Nephron (organoid): ENCODE results near the gene RPTOR.

ENCODE experiments used
- H3K27ac Mint-ChIP-seq, 3 experiments: 2 replicates each; pipeline ENCODE4 v1.8.0; 2020; ENCODE audit warnings: mixed read lengths in 3 of 3, mild to moderate bottlenecking in 2 of 3, moderate library complexity in 1 of 3
- H3K27me3 Mint-ChIP-seq: 2 replicates; pipeline ENCODE4 v1.8.0; 2021; ENCODE audit warnings: low read depth, mild to moderate bottlenecking, moderate library complexity, mixed read lengths
- H3K36me3 Mint-ChIP-seq: 2 replicates; pipeline ENCODE4 v1.8.0; 2020; ENCODE audit warnings: low read depth, mixed read lengths
- H3K4me1 Mint-ChIP-seq: 2 replicates; pipeline ENCODE4 v1.8.0; 2020; ENCODE audit warnings: mixed read lengths
- H3K4me3 Mint-ChIP-seq, 3 experiments: 2 replicates each; pipeline ENCODE4 v1.8.0; 2020; ENCODE audit warnings: mild to moderate bottlenecking in 3 of 3, mixed read lengths in 3 of 3, moderate library complexity in 2 of 3
- H3K9me3 Mint-ChIP-seq: 2 replicates; pipeline ENCODE4 v1.8.0; 2020; ENCODE audit warnings: mixed read lengths
- CTCF ChIP-seq, 3 experiments: fragments of 200-600 bp; sonication (generic); IDR thresholded peaks; one replicate each; pipeline ENCODE4 v1.5.0; 2021; ENCODE audit warnings: antibody characterized with exemption in 3 of 3; ENCODE audit not compliant: unreplicated experiment in 3 of 3

The RPTOR gene

GRCh38 chr17:80510772-80511171 lies 33.9 kb upstream of the RPTOR start:
- no peaks in the 10 kb centered on the region for H3K36me3 Mint-ChIP-seq
- H3K27me3 Mint-ChIP-seq: peaks cover 37% of the 10 kb centered on the region
- no peak overlapping the region for H3K4me3 Mint-ChIP-seq
- H3K27ac Mint-ChIP-seq: no peak overlapping the region
- no peak for TF ChIP-seq CTCF (IDR thresholded peaks at IDR 0.05; ENCODE audit: unreplicated experiment in 3 of 3)
- H3K4me1 Mint-ChIP-seq: peaks cover 4% of the 10 kb centered on the region
- H3K9me3 Mint-ChIP-seq: no peaks in the 10 kb centered on the region

- no peak overlapping the region for H3K4me3 Mint-ChIP-seq
Observed at GRCh38 chr17:80511222-80512180, 33.1 kb upstream of the RPTOR start.

GRCh38 chr17:80512233-80512632 lies 32.4 kb upstream of the RPTOR start:
- H3K9me3 Mint-ChIP-seq: no peaks in the 10 kb centered on the region
- H3K27me3 Mint-ChIP-seq: peaks cover 24% of the 10 kb centered on the region
- TF ChIP-seq CTCF (IDR thresholded peaks at IDR 0.05; ENCODE audit: unreplicated experiment in 3 of 3): no peak
- no peak overlapping the region for H3K27ac Mint-ChIP-seq
- H3K36me3 Mint-ChIP-seq: no peaks in the 10 kb centered on the region
- peaks cover 4% of the 10 kb centered on the region for H3K4me1 Mint-ChIP-seq
- no peak overlapping the region for H3K4me3 Mint-ChIP-seq

More at GRCh38 chr17:80511222-80512180, 33.1 kb upstream of the RPTOR start:
- peak in 1 of 3 experiments; percentile 19 for TF ChIP-seq CTCF (IDR thresholded peaks at IDR 0.05; ENCODE audit: unreplicated experiment in 3 of 3)
- Mint-ChIP-seq H3K9me3 (no peaks in the 10 kb centered on the region), H3K27me3 (peaks cover 31% of the 10 kb centered on the region), H3K27ac (no peak overlapping the region), H3K4me1 (peaks cover 4% of the 10 kb centered on the region), H3K36me3 (no peaks in the 10 kb centered on the region)

GRCh38 chr17:80513201-80513600 lies 31.4 kb upstream of the RPTOR start:
- no peak for TF ChIP-seq CTCF (IDR thresholded peaks at IDR 0.05; ENCODE audit: unreplicated experiment in 3 of 3)
- Mint-ChIP-seq H3K27me3 (peaks cover 16% of the 10 kb centered on the region), H3K27ac (no peak overlapping the region), H3K4me1 (peaks cover 4% of the 10 kb centered on the region), H3K4me3 (no peak overlapping the region), H3K9me3 (no peaks in the 10 kb centered on the region), H3K36me3 (no peaks in the 10 kb centered on the region)

GRCh38 chr17:80513892-80514291 lies 30.7 kb upstream of the RPTOR start:
- Mint-ChIP-seq H3K27me3 (peaks cover 11% of the 10 kb centered on the region), H3K27ac (no peak overlapping the region), H3K9me3 (no peaks in the 10 kb centered on the region), H3K4me1 (peaks cover 4% of the 10 kb centered on the region), H3K4me3 (no peak overlapping the region), H3K36me3 (no peaks in the 10 kb centered on the region)
- no peak for TF ChIP-seq CTCF (IDR thresholded peaks at IDR 0.05; ENCODE audit: unreplicated experiment in 3 of 3)
